ENCODE data around the gene TNMD. TPM values are rescaled to one million over a fixed set of nuclear protein-coding genes. Genes with fewer than 3 reads are reported as not detected.

The TNMD gene
- total RNA-seq, 2 experiments from 2014 or later = not detected

DNA sequence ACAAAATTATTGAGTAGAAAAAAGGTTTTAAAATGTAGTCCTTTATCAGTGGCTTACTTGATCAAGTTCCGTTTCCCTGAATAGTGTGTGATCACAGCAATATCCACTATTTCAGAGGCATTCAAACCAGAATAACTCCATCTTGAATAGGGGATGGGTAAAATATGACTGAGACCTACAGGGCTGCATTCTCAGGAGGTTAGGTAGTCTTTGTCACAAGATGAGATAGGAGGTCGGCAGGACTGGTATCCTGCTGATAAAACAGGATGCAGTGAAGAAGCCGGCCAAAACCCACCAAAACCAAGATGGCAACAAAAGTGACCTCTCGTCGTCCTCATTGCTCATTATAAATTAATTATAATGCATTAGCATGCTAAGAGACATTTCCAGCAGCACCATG is 27.2 kb downstream of the TNMD start:
- no peak overlapping the region for H3K27ac Mint-ChIP-seq
- intact Hi-C loops (cut with micrococcal nuclease) = no loop called here
- H3K36me3 Mint-ChIP-seq (ENCODE audit: low read depth) = no peaks in the 10 kb centered on the region
- no peaks in the 10 kb centered on the region for H3K9me3 Mint-ChIP-seq
- CTCF ChIA-PET = no interaction called here
- DNase-seq = no peak
- H3K4me1 Mint-ChIP-seq (ENCODE audit: low read depth) = peaks cover 1% of the 10 kb centered on the region
- peaks cover 9% of the 10 kb centered on the region for H3K27me3 Mint-ChIP-seq (ENCODE audit: low read depth)
- H3K4me3 Mint-ChIP-seq = no peak overlapping the region

DNA sequence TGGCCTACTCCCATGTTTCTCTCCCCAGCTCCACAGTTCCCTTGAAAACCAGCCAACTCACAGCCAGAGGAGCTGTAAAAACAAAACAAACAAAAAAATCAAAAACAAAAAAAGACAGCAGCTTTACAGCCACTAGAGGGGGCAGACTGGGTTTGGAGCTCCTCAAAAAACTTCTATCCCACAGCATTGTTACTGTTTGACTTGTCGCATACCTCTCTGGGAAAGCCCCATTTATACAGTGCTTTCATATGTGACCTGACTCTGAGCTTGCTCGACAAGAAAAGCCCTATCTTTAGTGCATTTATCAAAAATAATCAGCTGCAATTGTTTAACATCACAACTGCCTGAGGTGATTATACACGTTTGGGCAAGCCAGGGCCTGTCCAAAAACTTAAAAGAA is 30.3 kb downstream of the TNMD start:
- H3K27me3 Mint-ChIP-seq (ENCODE audit: low read depth) = peaks cover 9% of the 10 kb centered on the region
- CTCF ChIA-PET = interaction anchor here (0.8 to 1.6 kb wide), 5 partner anchors 22 to 154 kb away, joined by 3 to 8 read pairs (median 3); partner anchors contain the start of gene TSPAN6
- H3K4me1 Mint-ChIP-seq (ENCODE audit: low read depth) = peaks cover 1% of the 10 kb centered on the region
- H3K9me3 Mint-ChIP-seq = no peaks in the 10 kb centered on the region
- no peaks in the 10 kb centered on the region for H3K36me3 Mint-ChIP-seq (ENCODE audit: low read depth)
- DNase-seq = peak; percentile 13
- H3K27ac Mint-ChIP-seq = no peak overlapping the region
- H3K4me3 Mint-ChIP-seq = no peak overlapping the region
- intact Hi-C loops (cut with micrococcal nuclease) = loop anchor here (1.0 kb wide), 1 partner anchor 21 kb away; the partner anchor contains the start of gene TSPAN6

DNA sequence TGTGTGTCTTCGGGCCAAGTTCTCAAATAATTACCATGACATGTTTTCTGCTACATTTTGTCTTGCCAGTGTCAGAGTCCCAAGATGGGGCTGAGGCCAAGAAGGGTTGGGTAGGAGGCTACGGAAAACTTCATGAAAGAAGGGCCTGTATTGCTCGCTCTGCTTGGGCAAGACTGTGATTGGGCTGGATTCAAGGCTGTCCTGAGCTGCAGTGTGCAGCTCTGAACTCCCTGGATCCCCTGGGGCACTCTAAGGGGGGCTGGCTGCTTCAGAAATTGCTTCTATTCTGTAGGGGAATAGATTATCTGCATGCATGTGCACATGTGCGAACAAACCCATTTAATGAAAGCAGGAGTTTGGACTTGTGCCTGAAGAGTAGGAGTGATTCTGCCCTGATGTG is 38.3 kb downstream of the TNMD start:
- no peak for DNase-seq
- H3K9me3 Mint-ChIP-seq = no peaks in the 10 kb centered on the region
- no peaks in the 10 kb centered on the region for H3K36me3 Mint-ChIP-seq (ENCODE audit: low read depth)
- intact Hi-C loops (cut with micrococcal nuclease) = no loop called here
- H3K4me1 Mint-ChIP-seq (ENCODE audit: low read depth) = peaks cover 10% of the 10 kb centered on the region
- CTCF ChIA-PET = no interaction called here
- no peak overlapping the region for H3K4me3 Mint-ChIP-seq
- no peaks in the 10 kb centered on the region for H3K27me3 Mint-ChIP-seq (ENCODE audit: low read depth)
- H3K27ac Mint-ChIP-seq = no peak overlapping the region

DNA sequence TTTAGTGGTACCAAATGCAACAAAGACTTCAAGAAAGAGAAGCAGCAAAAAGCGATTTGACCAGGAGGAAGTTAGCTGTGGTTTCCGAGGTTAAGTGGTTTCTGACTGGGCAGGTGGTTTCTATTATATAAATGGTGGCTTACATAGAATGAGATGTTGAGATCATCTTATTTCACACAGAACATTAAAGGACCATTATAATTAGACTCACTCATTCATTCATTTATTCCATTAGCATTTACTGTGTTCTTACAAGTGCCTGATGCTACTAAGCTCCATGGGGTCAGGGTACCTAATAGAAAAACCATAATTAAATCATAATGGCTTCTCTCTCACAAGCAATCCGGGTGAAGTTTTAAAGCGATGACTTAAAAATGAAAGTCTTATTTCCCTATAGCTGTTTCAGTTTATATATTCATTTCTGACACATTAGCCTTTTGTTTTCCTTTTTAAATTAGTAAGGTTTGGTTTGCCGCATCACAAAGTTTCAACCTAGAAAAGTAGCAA is 41.3 kb downstream of the TNMD start:
- Mint-ChIP-seq H3K4me1 (ENCODE audit: low read depth) (peaks cover 10% of the 10 kb centered on the region), H3K36me3 (ENCODE audit: low read depth) (no peaks in the 10 kb centered on the region), H3K27ac (no peak overlapping the region), H3K9me3 (no peaks in the 10 kb centered on the region), H3K4me3 (no peak overlapping the region), H3K27me3 (ENCODE audit: low read depth) (no peaks in the 10 kb centered on the region)
- CTCF ChIA-PET = no interaction called here
- intact Hi-C loops (cut with micrococcal nuclease) = loop anchor here (1.0 kb wide), 1 partner anchor 10 kb away; the partner anchor contains the start of gene TSPAN6
- peak; percentile 21 for DNase-seq

DNA sequence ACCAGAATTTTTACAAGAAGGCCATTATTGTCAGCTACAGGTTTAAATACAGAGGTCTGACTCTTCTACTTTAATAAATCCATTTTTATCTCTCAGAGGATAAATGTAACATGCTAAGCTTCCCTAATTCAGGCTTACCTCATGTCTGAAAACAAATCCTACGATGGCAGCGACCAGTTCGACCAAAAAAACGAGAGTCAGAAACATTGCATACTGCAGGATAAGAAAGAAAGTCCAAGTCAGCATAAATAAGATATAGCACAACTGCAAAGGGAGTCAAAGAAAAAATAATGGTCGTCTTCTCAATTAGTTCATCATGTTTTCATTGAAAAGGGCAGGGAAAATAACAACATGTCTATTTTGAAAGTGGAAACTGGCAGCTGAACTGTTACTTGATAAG is 50.3 kb downstream of the TNMD start:
- H3K4me1 Mint-ChIP-seq (ENCODE audit: low read depth) = peaks cover 6% of the 10 kb centered on the region
- H3K4me3 Mint-ChIP-seq = no peak overlapping the region
- peaks cover 3% of the 10 kb centered on the region for H3K27me3 Mint-ChIP-seq (ENCODE audit: low read depth)
- no peak overlapping the region for H3K27ac Mint-ChIP-seq
- no peaks in the 10 kb centered on the region for H3K9me3 Mint-ChIP-seq
- no peaks in the 10 kb centered on the region for H3K36me3 Mint-ChIP-seq (ENCODE audit: low read depth)
- CTCF ChIA-PET = interaction anchor here (1.0 kb wide), 1 partner anchor 123 kb away, joined by 3 read pairs; no protein-coding TSS in a partner anchor
- no peak for DNase-seq
- intact Hi-C loops (cut with micrococcal nuclease) = loop anchor here (10.0 kb wide), 1 partner anchor 190 kb away; no protein-coding TSS in a partner anchor

DNA sequence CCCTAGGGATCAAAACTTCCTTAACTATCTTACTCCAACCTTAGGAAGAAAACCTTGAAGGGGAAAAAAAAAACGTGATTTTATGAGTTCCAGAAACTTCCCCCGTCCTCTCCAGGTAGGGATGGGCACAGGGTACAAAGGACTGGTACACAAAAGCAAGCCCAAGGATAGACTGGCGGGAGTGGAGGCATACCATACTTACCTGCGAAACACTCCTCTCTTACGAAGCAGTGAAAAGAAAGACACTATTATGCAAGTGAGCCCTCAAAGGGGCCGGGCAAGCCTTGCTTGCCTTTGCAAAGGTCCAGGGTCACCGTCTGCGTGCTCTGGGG is 51.2 kb downstream of the TNMD start:
- peaks cover 3% of the 10 kb centered on the region for H3K27me3 Mint-ChIP-seq (ENCODE audit: low read depth)
- peaks cover 6% of the 10 kb centered on the region for H3K4me1 Mint-ChIP-seq (ENCODE audit: low read depth)
- no peak for DNase-seq
- no peaks in the 10 kb centered on the region for H3K36me3 Mint-ChIP-seq (ENCODE audit: low read depth)
- H3K9me3 Mint-ChIP-seq = no peaks in the 10 kb centered on the region
- CTCF ChIA-PET = interaction anchor here (0.8 to 2.5 kb wide), 4 partner anchors 13 to 124 kb away, joined by 3 to 12 read pairs (median 6); no protein-coding TSS in a partner anchor
- intact Hi-C loops (cut with micrococcal nuclease) = loop anchor here (1.0 to 10.0 kb wide), 4 partner anchors 10 to 191 kb away; no protein-coding TSS in a partner anchor
- H3K27ac Mint-ChIP-seq = no peak overlapping the region
- H3K4me3 Mint-ChIP-seq = peak overlapping the region; percentile 86

DNA sequence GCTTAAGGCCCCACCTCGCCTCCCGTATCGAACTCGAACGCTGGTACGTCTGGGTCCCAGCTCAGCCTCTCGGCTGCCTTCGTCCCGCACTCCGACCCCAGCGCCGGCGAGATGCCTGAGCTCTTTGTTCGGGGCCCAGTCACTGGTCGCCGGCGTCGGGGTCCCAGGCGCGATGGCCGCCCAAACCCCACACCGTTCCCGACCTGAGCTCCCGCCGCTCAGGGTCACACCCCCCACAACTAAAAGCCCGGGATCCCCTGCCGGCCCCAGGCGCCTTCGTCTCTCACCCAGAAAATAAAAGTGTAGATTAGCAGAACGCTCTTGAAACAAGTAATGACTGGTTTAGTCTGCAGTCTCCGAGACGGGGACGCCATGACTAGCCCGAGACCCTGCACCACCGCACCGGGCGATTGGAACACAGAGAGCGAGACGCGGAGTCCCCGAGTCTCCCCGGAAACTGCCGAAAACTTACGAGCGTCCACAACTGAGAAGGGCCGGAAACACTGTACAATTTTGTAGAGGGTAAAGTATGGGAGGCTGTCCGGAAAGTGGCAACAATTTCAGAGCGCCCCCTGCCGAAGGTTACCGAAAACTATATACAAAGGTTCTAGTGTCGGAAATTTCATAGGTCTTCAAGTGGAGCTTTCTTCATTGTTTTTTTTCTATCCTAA is 51.7 kb downstream of the TNMD start, which contains the start of gene TSPAN6:
Gene TSPAN6 (minus strand): TSS at position 486 of the 671 bp plus-strand sequence. CDS start 112 bp downstream, at position 374.
- no peaks in the 10 kb centered on the region for H3K9me3 Mint-ChIP-seq
- peaks cover 6% of the 10 kb centered on the region for H3K4me1 Mint-ChIP-seq (ENCODE audit: low read depth)
- peak within 1 kb of the TSS; percentile 86 for H3K4me3 Mint-ChIP-seq
- peaks cover 3% of the 10 kb centered on the region for H3K27me3 Mint-ChIP-seq (ENCODE audit: low read depth)
- DNase-seq = peak; percentile 84
- intact Hi-C loops (cut with micrococcal nuclease) = loop anchor here (1.0 to 10.0 kb wide), 4 partner anchors 10 to 192 kb away; no protein-coding TSS in a partner anchor
- H3K36me3 Mint-ChIP-seq (ENCODE audit: low read depth) = no peaks in the 10 kb centered on the region
- H3K27ac Mint-ChIP-seq = peak within 1 kb of the TSS; percentile 12
- CTCF ChIA-PET = interaction anchor here (0.8 to 2.5 kb wide), 6 partner anchors 13 to 216 kb away, joined by 3 to 12 read pairs (median 4); no protein-coding TSS in a partner anchor

DNA sequence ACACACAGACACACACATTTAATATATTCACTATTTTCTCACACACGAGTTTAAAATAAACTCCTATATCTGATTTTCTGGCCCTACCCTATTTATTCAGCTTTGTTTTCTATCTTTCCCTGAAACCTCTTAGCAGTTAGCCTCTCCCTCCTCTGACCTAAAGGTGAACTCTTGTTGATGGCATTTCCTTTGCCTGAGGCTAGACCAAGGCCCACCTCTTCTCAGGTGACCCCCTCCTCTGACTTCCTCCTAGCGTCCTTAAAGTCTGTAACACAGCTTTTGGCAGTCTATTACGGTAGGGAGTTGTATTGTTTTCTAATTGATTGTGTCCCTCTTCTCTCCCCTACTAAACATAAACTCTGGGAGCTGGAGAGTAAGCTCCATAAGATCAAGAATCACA is 57.6 kb downstream of the TNMD start:
- Mint-ChIP-seq H3K9me3 (no peaks in the 10 kb centered on the region), H3K4me3 (no peak overlapping the region), H3K27me3 (ENCODE audit: low read depth) (no peaks in the 10 kb centered on the region), H3K4me1 (ENCODE audit: low read depth) (no peaks in the 10 kb centered on the region), H3K27ac (no peak overlapping the region), H3K36me3 (ENCODE audit: low read depth) (no peaks in the 10 kb centered on the region)
- DNase-seq = no peak
- CTCF ChIA-PET = no interaction called here
- intact Hi-C loops (cut with micrococcal nuclease) = no loop called here

DNA sequence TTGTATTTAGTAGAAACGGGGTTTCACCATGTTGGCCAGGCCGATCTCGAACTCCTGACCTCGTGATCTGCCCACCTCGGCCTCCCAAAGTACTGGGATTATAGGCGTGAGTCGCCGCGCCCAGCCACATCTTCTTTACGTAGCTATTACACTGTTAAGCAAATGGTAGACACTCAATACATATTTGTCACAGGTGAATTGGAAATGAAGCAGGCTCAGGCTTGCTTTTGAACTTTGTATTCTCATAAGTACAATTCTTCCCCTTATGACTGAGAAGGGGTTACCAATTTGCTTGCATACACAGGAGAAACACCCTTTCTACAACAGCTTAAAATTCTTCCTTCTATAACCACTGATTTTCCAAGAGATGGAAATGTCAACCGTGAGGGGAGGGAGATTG is 58.5 kb downstream of the TNMD start:
- intact Hi-C loops (cut with micrococcal nuclease) = no loop called here
- no peak overlapping the region for H3K27ac Mint-ChIP-seq
- H3K9me3 Mint-ChIP-seq = no peaks in the 10 kb centered on the region
- CTCF ChIA-PET = no interaction called here
- DNase-seq = no peak
- no peaks in the 10 kb centered on the region for H3K4me1 Mint-ChIP-seq (ENCODE audit: low read depth)
- H3K36me3 Mint-ChIP-seq (ENCODE audit: low read depth) = no peaks in the 10 kb centered on the region
- no peak overlapping the region for H3K4me3 Mint-ChIP-seq
- H3K27me3 Mint-ChIP-seq (ENCODE audit: low read depth) = no peaks in the 10 kb centered on the region

DNA sequence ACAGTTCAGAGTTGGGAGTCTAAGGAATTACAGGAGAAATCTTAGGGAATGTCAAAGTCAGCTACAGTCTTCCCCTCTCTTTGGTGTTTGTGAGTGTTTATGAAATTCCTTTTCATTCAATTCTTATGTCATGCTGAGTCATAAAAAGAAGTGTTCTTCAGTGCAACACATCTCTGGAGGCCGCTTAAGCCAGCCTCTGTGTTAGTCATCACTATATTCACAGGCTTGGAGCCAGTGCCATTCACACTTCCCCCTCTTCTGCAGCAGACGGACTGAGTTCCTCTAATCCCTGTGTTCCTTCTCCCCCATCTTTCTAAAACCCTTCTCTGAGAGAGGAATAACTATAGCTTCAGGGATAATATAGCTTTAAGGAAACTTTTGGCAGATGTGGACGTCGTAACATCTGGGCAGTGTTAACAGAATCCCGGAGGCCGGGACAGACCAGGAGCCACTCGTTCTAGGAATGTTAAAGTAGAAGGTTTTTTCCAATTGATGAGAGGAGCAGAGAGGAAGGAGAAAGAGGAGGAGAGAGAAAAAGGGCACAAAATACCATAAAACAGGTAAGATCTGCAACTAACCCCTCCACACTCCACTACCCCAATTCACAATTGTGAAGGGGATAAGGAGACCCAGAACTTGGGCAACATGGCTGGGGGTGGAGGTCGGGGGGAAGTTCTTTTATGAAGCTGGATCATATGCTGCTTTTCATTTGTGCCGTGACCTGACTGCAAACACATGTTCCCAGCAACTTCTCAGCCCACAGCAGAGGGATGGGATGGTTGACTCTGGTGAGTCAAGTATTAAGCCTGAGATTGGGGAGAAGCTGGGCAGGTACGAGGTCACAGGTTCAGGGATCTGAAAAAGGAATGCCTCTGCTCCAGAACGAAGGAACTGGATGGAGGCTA is 59.5 kb downstream of the TNMD start, which contains the start of gene SRPX2:
Gene SRPX2 (plus strand): TSS at position 244 of the 905 bp plus-strand sequence. CDS start 2,124 bp downstream, outside the sequence.
- H3K9me3 Mint-ChIP-seq = no peaks in the 10 kb centered on the region
- intact Hi-C loops (cut with micrococcal nuclease) = no loop called here
- H3K27me3 Mint-ChIP-seq (ENCODE audit: low read depth) = no peaks in the 10 kb centered on the region
- no peaks in the 10 kb centered on the region for H3K36me3 Mint-ChIP-seq (ENCODE audit: low read depth)
- DNase-seq = no peak
- CTCF ChIA-PET = interaction anchor here (0.6 to 0.7 kb wide), 2 partner anchors 11 to 41 kb away, joined by 3 to 4 read pairs; no protein-coding TSS in a partner anchor
- no peak within 1 kb of the TSS for H3K4me3 Mint-ChIP-seq
- H3K27ac Mint-ChIP-seq = no peak within 1 kb of the TSS
- H3K4me1 Mint-ChIP-seq (ENCODE audit: low read depth) = no peaks in the 10 kb centered on the region

DNA sequence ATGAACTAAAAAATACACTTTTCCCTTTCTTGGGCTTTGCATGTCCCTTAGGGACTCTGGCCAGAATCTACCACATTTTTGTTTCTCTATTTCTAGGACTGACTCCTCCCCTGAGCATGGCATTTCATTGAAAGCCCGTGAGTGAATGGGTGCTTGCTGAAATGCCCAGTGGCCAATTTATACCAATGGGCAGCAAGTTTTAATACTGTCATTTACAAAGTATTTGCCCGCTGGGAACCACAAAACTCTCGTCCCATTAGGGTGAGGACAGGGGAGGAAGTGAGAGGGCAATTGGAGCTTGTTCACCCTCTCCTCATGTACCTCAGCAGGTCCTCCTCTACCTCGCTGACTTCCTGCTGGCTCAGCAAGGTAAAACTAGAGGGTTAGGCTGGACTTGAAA is 60.4 kb downstream of the TNMD start:
- Mint-ChIP-seq H3K27me3 (ENCODE audit: low read depth) (no peaks in the 10 kb centered on the region), H3K27ac (no peak overlapping the region), H3K36me3 (ENCODE audit: low read depth) (no peaks in the 10 kb centered on the region), H3K4me3 (no peak overlapping the region), H3K9me3 (no peaks in the 10 kb centered on the region), H3K4me1 (ENCODE audit: low read depth) (no peaks in the 10 kb centered on the region)
- CTCF ChIA-PET = no interaction called here
- intact Hi-C loops (cut with micrococcal nuclease) = no loop called here
- no peak for DNase-seq

DNA sequence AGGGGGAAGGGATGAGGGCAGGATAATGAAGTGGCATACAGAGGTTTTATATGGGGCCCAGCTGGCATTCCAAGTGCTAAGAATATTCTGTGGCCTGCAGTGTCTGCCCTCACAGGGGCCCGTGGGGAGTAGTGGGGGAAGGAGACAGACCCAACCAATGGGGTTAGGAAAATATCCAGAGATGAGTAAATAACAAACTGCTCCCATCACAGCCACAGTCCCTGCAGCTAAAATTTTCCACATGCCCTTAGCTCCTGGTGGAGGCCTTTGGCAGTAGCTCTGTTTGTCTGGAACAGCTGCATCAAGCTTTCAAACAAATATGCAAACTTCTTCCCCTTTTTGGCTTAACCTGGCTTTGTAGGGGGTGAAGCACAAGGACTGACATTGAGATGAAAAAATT is 62.4 kb downstream of the TNMD start:
- Mint-ChIP-seq H3K4me1 (ENCODE audit: low read depth) (no peaks in the 10 kb centered on the region), H3K27ac (no peak overlapping the region), H3K36me3 (ENCODE audit: low read depth) (no peaks in the 10 kb centered on the region), H3K9me3 (no peaks in the 10 kb centered on the region), H3K27me3 (ENCODE audit: low read depth) (no peaks in the 10 kb centered on the region), H3K4me3 (no peak overlapping the region)
- intact Hi-C loops (cut with micrococcal nuclease) = no loop called here
- CTCF ChIA-PET = no interaction called here
- no peak for DNase-seq
